DOHH2 (cell line): Measurements from ENCODE around the gene ALCAM.

Experiments
- CTCF ChIP-seq: fragments of 200-600 bp; sonication (generic); IDR thresholded peaks from one replicate; pipeline ENCODE4 v1.5.1; 2014; ENCODE audit warnings: antibody characterized with exemption, mild to moderate bottlenecking, low read depth, low read length; ENCODE audit not compliant: poor library complexity, severe bottlenecking
- EZH2phosphoT487 ChIP-seq: fragments of 200-600 bp; sonication (generic); IDR thresholded peaks from 2 replicates; pipeline ENCODE4 v1.6.1; 2017; ENCODE audit warnings: borderline replicate concordance, mild to moderate bottlenecking, antibody characterized with exemption, low read length, moderate library complexity, mixed read lengths

DNA sequence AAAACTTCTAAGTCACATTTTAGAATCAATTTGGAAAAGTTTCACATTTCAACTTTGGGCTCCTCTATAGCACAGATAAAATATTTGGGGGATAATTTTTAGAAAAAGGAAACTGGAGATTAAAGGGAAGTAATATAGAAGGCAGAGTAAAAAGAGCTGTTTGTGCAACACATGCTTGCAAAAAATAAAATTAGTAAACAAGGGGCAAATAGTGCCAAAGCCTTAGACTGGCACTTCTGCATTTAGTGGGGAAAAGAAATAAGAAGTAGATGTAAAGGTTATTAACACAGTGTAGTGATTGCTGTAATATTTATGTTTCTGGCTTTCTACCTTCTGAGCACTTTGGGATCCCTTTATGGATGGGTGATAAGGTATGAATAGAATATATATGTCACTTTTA is 255.5 kb downstream of the ALCAM start:
- TF ChIP-seq CTCF (no peak), EZH2phosphoT487 (no peak)
